Prostate gland (tissue), 2 donors: Measurements from ENCODE around the gene PAF1. TPM values are rescaled to one million over a fixed set of nuclear protein-coding genes. Genes with fewer than 3 reads are reported as not detected.
"Not testable (repeated sequence)": the region's sequence is repeated elsewhere in the genome, so short reads cannot be mapped to it uniquely, and the experiment has no call there.

ENCODE experiments used
- DNase-seq: peaks from one replicate; pipeline ENCODE4 v3.0.0-alpha.2; 2019; ENCODE audit warnings: low spot score
- H3K27ac ChIP-seq, 2 donors: fragments of 200-600 bp; sonication (generic); 2 replicates each; pipeline ENCODE4 v1.5.1; 2017 to 2019
- H3K27me3 ChIP-seq: fragments of 200-600 bp; sonication (generic); replicated peaks from 2 replicates; pipeline ENCODE4 v1.5.1; 2019; ENCODE audit not compliant: insufficient read depth
- H3K36me3 ChIP-seq, 2 donors: fragments of 200-600 bp; sonication (generic); 1 replicate in 1 of 2; 2 replicates in 1 of 2; pipeline versions ENCODE4 v1.5.1 to v1.8.1; 2017 to 2019
- H3K4me1 ChIP-seq: fragments of 200-600 bp; sonication (generic); replicated peaks from 2 replicates; pipeline ENCODE4 v1.5.1; 2019
- H3K4me3 ChIP-seq, 2 donors: fragments of 200-600 bp; sonication (generic); 2 replicates each; pipeline ENCODE4 v1.5.1; 2017 to 2019
- H3K9me3 ChIP-seq: fragments of 200-600 bp; sonication (generic); 2 replicates; pipeline ENCODE4 v1.5.1; 2017
- POLR2A ChIP-seq: fragments of 450-650 bp; IDR thresholded peaks from one replicate; pipeline ENCODE4 v1.6.1; 2016; ENCODE audit warnings: antibody characterized with exemption, mild to moderate bottlenecking
- POLR2AphosphoS5 ChIP-seq: sonication (generic); formaldehyde crosslinking; IDR thresholded peaks from one replicate; pipeline ENCODE4 v1.6.1; 2017; ENCODE audit warnings: antibody characterized with exemption
- WGBS: methylation state at CpG from one replicate; pipeline ENCODE4 v1.1.5; 2018; 5-methylcytosine and 5-hydroxymethylcytosine counted together
- intact Hi-C: fragments of 100-400 bp; cut with DNase I; formaldehyde crosslinking; loops from one replicate; pipeline ENCODE4 v1.14.2; 2022
- total RNA-seq, 2 donors: library from RNA; depleted of rRNA; stranded (reverse); fragments of >200 nt; gene quantifications; one replicate each; pipeline ENCODE4 v1.1.0, GENCODE V29; 2016
- TF ChIP-seq, protein P1 (sequence below), 4 experiments: fragments of 200-600 bp in 2 of 4; fragments of 450-650 bp in 2 of 4; sonication (generic) in 2 of 4; IDR thresholded peaks; 1 replicate in 3 of 4; 2 replicates in 1 of 4; pipeline ENCODE4 v1.5.1; 2016 to 2019; ENCODE audit warnings: antibody characterized with exemption in 4 of 4, mild to moderate bottlenecking in 2 of 4, moderate library complexity in 2 of 4

PAF1 gene
- total RNA-seq, 2 donors from 2014 or later, result 47.5 to 63.6 TPM

DNA sequence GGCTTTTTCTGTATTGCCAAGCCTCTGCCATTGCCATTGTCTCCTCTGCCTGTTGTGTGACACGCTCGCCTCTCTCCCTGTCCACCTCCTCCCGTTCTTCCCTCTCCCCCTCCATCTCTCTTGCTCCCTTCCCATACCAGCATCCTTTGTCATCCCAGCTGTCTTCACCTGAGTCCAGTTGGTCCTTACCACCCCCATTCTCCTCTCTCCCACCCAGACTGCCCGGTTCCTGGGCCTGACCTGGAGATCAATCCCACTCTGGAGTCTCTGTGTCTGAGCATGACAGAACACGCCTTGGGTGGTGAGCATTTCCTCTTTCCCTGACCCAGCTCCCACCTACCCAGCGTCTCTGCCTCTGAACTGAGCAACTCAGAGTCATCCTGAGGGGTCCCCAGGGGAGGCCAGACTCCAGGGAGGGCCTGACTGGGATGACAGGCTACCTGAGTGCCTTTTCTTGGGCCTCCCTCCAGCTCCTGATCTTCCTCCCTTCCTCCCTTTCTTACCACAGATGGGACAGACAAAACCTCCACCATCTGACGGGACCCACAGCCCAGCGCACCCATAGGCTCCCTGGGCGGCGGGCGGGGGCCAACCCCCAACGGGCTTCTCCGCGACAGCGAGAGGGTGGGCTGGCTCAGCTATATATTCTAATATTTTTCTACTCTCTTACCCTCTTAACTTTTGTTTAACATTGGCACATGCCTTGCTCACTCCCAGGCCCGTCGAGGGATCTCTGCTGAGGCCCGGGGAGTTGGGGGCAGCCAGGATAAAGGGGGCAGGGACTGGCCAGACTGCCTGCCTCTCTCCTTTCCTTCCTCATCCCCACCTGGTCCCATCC is 7.7 kb downstream of the PAF1 start:
- no peak overlapping the region for H3K27ac ChIP-seq
- no peaks in the 10 kb centered on the region for H3K27me3 ChIP-seq
- intact Hi-C loops, result no loop called here
- no peaks in the 10 kb centered on the region for H3K4me1 ChIP-seq
- H3K9me3 ChIP-seq, result no peaks in the 10 kb centered on the region
- no peak for TF ChIP-seq POLR2AphosphoS5
- TF ChIP-seq, protein P1, sequence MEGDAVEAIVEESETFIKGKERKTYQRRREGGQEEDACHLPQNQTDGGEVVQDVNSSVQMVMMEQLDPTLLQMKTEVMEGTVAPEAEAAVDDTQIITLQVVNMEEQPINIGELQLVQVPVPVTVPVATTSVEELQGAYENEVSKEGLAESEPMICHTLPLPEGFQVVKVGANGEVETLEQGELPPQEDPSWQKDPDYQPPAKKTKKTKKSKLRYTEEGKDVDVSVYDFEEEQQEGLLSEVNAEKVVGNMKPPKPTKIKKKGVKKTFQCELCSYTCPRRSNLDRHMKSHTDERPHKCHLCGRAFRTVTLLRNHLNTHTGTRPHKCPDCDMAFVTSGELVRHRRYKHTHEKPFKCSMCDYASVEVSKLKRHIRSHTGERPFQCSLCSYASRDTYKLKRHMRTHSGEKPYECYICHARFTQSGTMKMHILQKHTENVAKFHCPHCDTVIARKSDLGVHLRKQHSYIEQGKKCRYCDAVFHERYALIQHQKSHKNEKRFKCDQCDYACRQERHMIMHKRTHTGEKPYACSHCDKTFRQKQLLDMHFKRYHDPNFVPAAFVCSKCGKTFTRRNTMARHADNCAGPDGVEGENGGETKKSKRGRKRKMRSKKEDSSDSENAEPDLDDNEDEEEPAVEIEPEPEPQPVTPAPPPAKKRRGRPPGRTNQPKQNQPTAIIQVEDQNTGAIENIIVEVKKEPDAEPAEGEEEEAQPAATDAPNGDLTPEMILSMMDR (IDR thresholded peaks at IDR 0.05), result no peak
- no peak for TF ChIP-seq POLR2A
- H3K36me3 ChIP-seq, result peaks cover 16 to 45% of the 10 kb centered on the region in 2 donors
- H3K4me3 ChIP-seq, result no peak overlapping the region
- no peak for DNase-seq
- 80% methylated on average over 18 of the region's 18 CpGs for WGBS

DNA sequence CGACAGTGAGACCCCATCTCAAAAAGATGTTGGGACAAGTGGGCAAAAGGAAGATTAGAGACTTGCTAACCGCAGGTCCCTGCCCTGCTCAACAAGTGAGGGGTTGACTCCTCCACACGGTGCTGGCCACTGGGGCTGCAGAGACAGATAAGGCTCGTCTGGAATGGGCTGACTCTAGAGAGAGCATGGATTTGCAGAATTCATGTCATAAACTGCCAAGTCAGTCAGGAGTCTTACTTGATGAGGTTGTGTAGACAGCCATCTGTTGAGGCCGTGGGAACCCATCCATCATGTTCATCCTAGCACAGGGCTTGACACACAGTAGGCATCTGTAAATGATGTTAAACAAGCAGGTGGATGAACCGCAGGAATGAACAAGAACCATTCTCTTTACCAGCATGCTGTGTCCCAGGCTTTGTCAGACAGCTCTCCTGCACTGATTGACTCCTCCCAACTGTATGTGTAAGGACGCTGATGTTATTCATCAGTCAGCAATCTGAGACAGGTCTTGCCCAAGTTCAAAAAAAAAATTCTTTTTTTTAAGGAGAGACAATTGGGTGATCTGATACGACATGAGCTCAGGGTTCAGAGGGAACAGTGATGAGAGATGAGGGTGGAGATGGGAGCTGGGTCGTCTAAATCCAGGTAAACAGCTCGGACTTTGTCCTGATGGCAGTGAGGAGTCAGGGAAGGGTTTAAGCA is 8.8 kb downstream of the PAF1 start:
- no peak for DNase-seq
- Histone ChIP-seq H3K4me3 (no peak overlapping the region), H3K27ac (no peak overlapping the region), H3K9me3 (no peaks in the 10 kb centered on the region), H3K4me1 (no peaks in the 10 kb centered on the region), H3K36me3 (peaks cover 24 to 49% of the 10 kb centered on the region in 2 donors), H3K27me3 (no peaks in the 10 kb centered on the region)
- no peak for TF ChIP-seq POLR2AphosphoS5
- TF ChIP-seq POLR2A, result no peak
- TF ChIP-seq, protein P1 (IDR thresholded peaks at IDR 0.05), result no peak
- WGBS, result 80% methylated on average over 10 of the region's 10 CpGs
- intact Hi-C loops, result no loop called here

DNA sequence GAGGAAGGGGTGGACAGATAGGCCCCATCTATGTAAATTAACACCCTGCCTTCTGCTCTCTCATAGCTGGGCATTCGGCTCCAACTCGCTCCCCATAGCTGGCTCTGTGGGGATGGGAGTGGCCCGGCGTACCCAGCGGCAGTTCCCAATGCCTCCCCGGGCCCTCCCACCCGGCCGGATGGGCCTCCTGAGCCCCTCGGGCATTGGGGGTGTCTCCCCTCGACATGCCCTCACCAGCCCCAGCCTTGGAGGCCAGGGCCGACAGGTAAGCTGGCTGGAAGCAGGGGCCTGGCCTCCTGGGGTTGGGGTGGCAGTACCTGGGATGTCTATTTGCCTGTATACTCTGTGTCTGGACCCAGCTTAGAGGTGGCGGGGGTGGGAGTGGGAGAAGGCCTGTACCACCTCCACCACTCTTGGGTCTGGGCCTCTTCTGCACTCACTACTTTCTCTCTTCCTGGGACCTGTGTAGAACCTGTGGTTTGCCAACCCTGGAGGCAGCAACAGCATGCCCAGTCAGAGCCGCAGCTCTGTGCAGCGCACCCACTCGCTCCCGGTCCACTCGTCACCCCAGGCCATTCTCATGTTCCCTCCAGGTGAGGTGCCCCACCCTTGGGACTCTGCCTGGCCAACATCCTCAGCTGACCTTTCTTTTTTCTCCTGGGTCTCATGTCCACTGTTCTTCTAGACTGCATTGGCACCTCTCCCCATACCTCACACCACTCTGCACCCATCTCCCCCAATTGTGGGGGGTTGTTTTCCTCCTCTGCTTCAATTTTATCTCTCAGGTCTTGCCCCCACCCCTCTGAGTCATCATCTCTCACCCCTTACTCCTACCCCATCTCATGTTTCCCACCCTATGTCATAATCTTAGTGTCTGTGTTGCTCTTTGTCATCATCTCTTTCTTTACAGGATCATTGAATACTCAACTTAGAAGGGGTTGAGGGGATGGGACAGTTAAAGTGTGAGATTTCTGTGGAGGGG is 10.1 kb downstream of the PAF1 start:
- DNase-seq, result no peak
- no peak overlapping the region for H3K27ac ChIP-seq
- H3K9me3 ChIP-seq, result no peaks in the 10 kb centered on the region
- no peaks in the 10 kb centered on the region for H3K27me3 ChIP-seq
- intact Hi-C loops, result no loop called here
- TF ChIP-seq, protein P1 (IDR thresholded peaks at IDR 0.05), result no peak
- TF ChIP-seq POLR2A (no peak), POLR2AphosphoS5 (no peak)
- H3K4me3 ChIP-seq, result no peak overlapping the region
- WGBS, result 90% methylated on average over 17 of the region's 17 CpGs
- no peaks in the 10 kb centered on the region for H3K4me1 ChIP-seq
- H3K36me3 ChIP-seq, result peaks cover 28 to 51% of the 10 kb centered on the region in 2 donors

DNA sequence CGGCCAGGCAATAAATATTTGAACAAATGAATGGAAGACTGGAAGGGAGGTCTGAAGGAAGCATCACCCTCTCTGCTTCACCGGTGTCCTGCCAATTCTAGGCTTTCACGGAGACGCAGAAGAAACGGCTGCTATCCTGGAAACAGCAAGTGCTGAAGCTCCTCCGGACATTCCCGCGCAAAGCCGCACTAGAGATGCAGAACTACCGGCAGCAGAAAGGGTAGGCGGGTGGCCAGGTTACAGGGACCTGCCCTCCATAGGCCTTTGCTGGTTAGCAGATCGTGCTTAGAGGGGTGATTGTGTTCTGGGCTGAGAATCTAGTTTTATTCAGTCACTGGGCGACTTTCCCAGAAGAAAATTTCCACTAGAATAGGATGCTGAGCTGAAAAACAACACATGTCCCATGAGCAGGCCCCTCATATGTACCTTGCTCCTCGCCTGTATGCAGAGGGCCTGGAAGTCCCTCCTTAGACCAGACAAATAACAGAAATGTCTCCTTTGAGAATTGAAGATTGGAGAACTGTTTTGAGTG is 11.0 kb downstream of the PAF1 start:
- WGBS, result 89% methylated on average over 14 of the region's 14 CpGs
- intact Hi-C loops, result no loop called here
- TF ChIP-seq POLR2A (no peak), POLR2AphosphoS5 (no peak)
- TF ChIP-seq, protein P1 (IDR thresholded peaks at IDR 0.05), result no peak
- Histone ChIP-seq H3K36me3 (peaks cover 31 to 51% of the 10 kb centered on the region in 2 donors), H3K27ac (no peak overlapping the region), H3K4me3 (no peak overlapping the region), H3K4me1 (no peaks in the 10 kb centered on the region), H3K9me3 (no peaks in the 10 kb centered on the region), H3K27me3 (no peaks in the 10 kb centered on the region)
- DNase-seq, result no peak

DNA sequence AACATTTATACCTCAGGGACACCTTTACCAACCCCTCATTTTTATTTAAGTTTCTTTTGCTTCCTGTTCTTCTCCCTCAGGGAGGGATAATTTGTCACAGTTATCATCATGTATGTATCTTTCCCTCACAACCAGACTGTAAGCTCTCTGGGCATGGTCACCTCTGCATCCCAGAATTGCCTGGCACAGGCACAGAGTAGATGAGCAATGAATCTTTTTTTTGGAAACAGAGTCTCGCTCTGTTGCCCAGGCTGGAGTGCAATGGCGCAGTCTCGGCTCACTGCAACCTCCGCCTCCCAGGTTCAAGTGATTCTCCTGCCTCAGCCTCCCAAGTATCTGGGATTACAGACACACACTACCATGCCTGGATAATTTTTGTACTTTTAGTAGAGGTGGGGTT is 11.5 kb downstream of the PAF1 start:
- peaks cover 31 to 51% of the 10 kb centered on the region in 2 donors for H3K36me3 ChIP-seq
- H3K4me3 ChIP-seq, DNase-seq, H3K4me1 ChIP-seq, intact Hi-C loops, H3K27me3 ChIP-seq, H3K27ac ChIP-seq, H3K9me3 ChIP-seq: not testable (repeated sequence)
- 96% methylated on average over 4 of the region's 4 CpGs for WGBS
